Liver (tissue), 9 donors: ENCODE measurements around the gene KCNMB2. TPM values are rescaled to one million over a fixed set of nuclear protein-coding genes. Genes with fewer than 3 reads are reported as not detected.

Source experiments
- DNase-seq: peaks from one replicate; pipeline ENCODE4 v3.0.0-alpha.2; 2017; ENCODE audit warnings: low spot score
- H3K27ac ChIP-seq, 2 donors: one replicate each; pipeline ENCODE4 v1.7.0; 2013; ENCODE audit warnings: inconsistent platforms in 2 of 2, low read length in 2 of 2, control low read depth in 1 of 2, low read depth in 1 of 2, mild to moderate bottlenecking in 1 of 2
- H3K27me3 ChIP-seq, 4 donors: one replicate each; pipeline versions ENCODE4 v1.6.1 to v1.7.0; 2013; ENCODE audit warnings: low read length in 3 of 4, inconsistent platforms in 1 of 4, mild to moderate bottlenecking in 1 of 4, moderate library complexity in 1 of 4; ENCODE audit not compliant: control insufficient read depth in 4 of 4, insufficient read depth in 4 of 4
- H3K36me3 ChIP-seq, 4 donors: one replicate each; pipeline versions ENCODE4 v1.6.1 to v1.7.0; 2013; ENCODE audit warnings: low read length in 3 of 4, mild to moderate bottlenecking in 3 of 4, low read depth in 1 of 4, moderate library complexity in 1 of 4; ENCODE audit not compliant: control insufficient read depth in 4 of 4, insufficient read depth in 3 of 4
- H3K4me1 ChIP-seq, 4 donors: one replicate each; pipeline versions ENCODE4 v1.6.1 to v1.7.0; 2013; ENCODE audit warnings: low read length in 3 of 4, mild to moderate bottlenecking in 3 of 4, moderate library complexity in 1 of 4; ENCODE audit not compliant: control insufficient read depth in 4 of 4, insufficient read depth in 4 of 4
- H3K4me3 ChIP-seq, 3 donors: one replicate each; pipeline versions ENCODE4 v1.6.1 to v1.7.0; 2013; ENCODE audit warnings: low read length in 3 of 3, control low read depth in 1 of 3, low read depth in 1 of 3, mild to moderate bottlenecking in 1 of 3
- H3K9ac ChIP-seq, 2 donors: one replicate each; pipeline ENCODE4 v1.7.0; 2013; ENCODE audit warnings: low read length in 2 of 2, mild to moderate bottlenecking in 2 of 2, moderate library complexity in 2 of 2, control low read depth in 1 of 2, low read depth in 1 of 2
- H3K9me3 ChIP-seq, 4 donors: one replicate each; pipeline versions ENCODE4 v1.6.1 to v1.7.0; 2013; ENCODE audit warnings: low read length in 3 of 4; ENCODE audit not compliant: control insufficient read depth in 4 of 4
- EGR1 ChIP-seq, 2 donors: IDR thresholded peaks; 2 replicates each; pipeline ENCODE4 v1.6.1; 2016 to 2018; ENCODE audit warnings: antibody characterized with exemption in 2 of 2, low read depth in 2 of 2
- FOXA1 ChIP-seq: IDR thresholded peaks from 2 replicates; pipeline ENCODE4 v1.6.1; 2016; ENCODE audit warnings: antibody characterized with exemption
- FOXA2 ChIP-seq: IDR thresholded peaks from 2 replicates; pipeline ENCODE4 v1.6.1; 2016; ENCODE audit warnings: antibody characterized with exemption
- GABPA ChIP-seq, 2 donors: IDR thresholded peaks in 1 of 2; conservative IDR thresholded peaks in 1 of 2; 2 replicates each; pipeline ENCODE4 v1.6.1; 2016; ENCODE audit warnings: antibody characterized with exemption in 2 of 2, mild to moderate bottlenecking in 1 of 2, moderate library complexity in 1 of 2
- HNF4A ChIP-seq, 2 donors: conservative IDR thresholded peaks; 2 replicates each; pipeline ENCODE4 v1.6.1; 2016; ENCODE audit warnings: antibody characterized with exemption in 2 of 2, mild to moderate bottlenecking in 2 of 2
- HNF4G ChIP-seq: IDR thresholded peaks from 2 replicates; pipeline ENCODE4 v1.6.1; 2016; ENCODE audit warnings: antibody characterized with exemption
- JUND ChIP-seq, 2 donors: IDR thresholded peaks; 2 replicates each; pipeline ENCODE4 v1.6.1; 2016; ENCODE audit warnings: antibody characterized with exemption in 2 of 2
- NR2F2 ChIP-seq: IDR thresholded peaks from 2 replicates; pipeline ENCODE4 v1.6.1; 2016; ENCODE audit warnings: antibody characterized with exemption
- RAD21 ChIP-seq, 2 donors: IDR thresholded peaks; 2 replicates each; pipeline ENCODE4 v1.6.1; 2016; ENCODE audit warnings: antibody characterized with exemption in 2 of 2, mild to moderate bottlenecking in 2 of 2
- RXRA ChIP-seq, 2 donors: IDR thresholded peaks; 2 replicates each; pipeline ENCODE4 v1.6.1; 2017 to 2018; ENCODE audit warnings: antibody characterized with exemption in 2 of 2, mild to moderate bottlenecking in 1 of 2
- SP1 ChIP-seq: IDR thresholded peaks from 2 replicates; pipeline ENCODE4 v1.6.1; 2018; ENCODE audit warnings: antibody characterized with exemption, mild to moderate bottlenecking
- TAF1 ChIP-seq: conservative IDR thresholded peaks from 2 replicates; pipeline ENCODE4 v1.6.1; 2016; ENCODE audit warnings: antibody characterized with exemption, mild to moderate bottlenecking
- YY1 ChIP-seq: IDR thresholded peaks from 2 replicates; pipeline ENCODE4 v1.6.1; 2016; ENCODE audit warnings: antibody characterized with exemption, mild to moderate bottlenecking
- WGBS: extraction: QIAGEN DNeasy Blood & Tissue Kit; methylation state at CpG from one replicate; pipeline ENCODE4 v1.1.7; 2013; 5-methylcytosine and 5-hydroxymethylcytosine counted together
- polyA plus RNA-seq, 2 donors: library from polyadenylated mRNA; stranded (reverse) in 1 of 2; unstranded in 1 of 2; fragments of 200-250 nt in 1 of 2; fragments of >200 nt in 1 of 2; fragmentation: Nextera tagmentation in 1 of 2; extraction: Ambion mirVana in 1 of 2; gene quantifications; one replicate each; pipeline versions ENCODE4 v1.2.1 to v1.2.3, GENCODE V29; 2013 to 2015
- total RNA-seq, 2 donors: library from RNA; depleted of rRNA; stranded (reverse); fragments of >200 nt; gene quantifications; one replicate each; pipeline ENCODE4 v1.2.3, GENCODE V29; 2014
- TF ChIP-seq, protein P1 (sequence below): IDR thresholded peaks from 2 replicates; pipeline ENCODE4 v1.6.1; 2016; ENCODE audit warnings: antibody characterized with exemption
- TF ChIP-seq, protein P2 (sequence below): IDR thresholded peaks from 2 replicates; pipeline ENCODE4 v1.6.1; 2016; ENCODE audit warnings: antibody characterized with exemption
- TF ChIP-seq, protein P3 (sequence below): IDR thresholded peaks from 2 replicates; pipeline ENCODE4 v1.6.1; 2016; ENCODE audit warnings: antibody characterized with exemption
- TF ChIP-seq, protein P4 (sequence below): fragments of 150-350 bp; IDR thresholded peaks from 2 replicates; pipeline ENCODE4 v1.5.1; 2017; ENCODE audit warnings: improper control_type of control experiment, low read depth, low read length; ENCODE audit not compliant: missing input control
- TF ChIP-seq, protein P5 (sequence below): IDR thresholded peaks from 2 replicates; pipeline ENCODE4 v1.6.1; 2016; ENCODE audit warnings: antibody characterized with exemption, mild to moderate bottlenecking
- donor health status: healthy.
- donor health status: healthy.
- donor health status: healthy.
- donor health status: healthy.
- donor health status: healthy.

KCNMB2 gene
- total and polyA plus RNA-seq, 4 donors: 0.08 to 0.33 (median 0.16) TPM; not detected in 1

DNA sequence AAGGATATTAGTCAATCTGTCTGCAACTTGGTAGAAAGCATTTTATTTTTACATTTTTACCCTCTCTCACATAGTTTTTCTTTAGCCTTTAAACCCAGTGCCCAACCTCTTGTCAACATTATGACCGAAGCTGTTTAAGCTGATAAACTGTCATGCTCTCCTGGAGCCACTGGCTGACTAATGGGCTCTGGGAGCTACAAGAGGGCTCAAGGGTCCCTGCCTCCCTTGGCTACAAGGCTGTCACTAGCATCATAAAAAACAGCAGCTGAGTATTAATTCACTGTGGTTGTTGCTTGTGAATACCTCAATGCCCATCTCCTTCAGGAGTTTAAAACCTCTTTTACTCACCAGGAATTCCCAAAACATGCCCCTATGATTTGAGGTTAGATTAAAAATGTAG lies 297.5 kb downstream of the KCNMB2 start:
- no peak for DNase-seq
- H3K4me1 ChIP-seq: no peaks in the 10 kb centered on the region
- H3K9ac ChIP-seq: no peak overlapping the region
- no peak overlapping the region for H3K4me3 ChIP-seq
- H3K27me3 ChIP-seq: no peaks in the 10 kb centered on the region
- 50% methylated on average over 1 of the region's 1 CpG for WGBS
- H3K9me3 ChIP-seq: no peaks in the 10 kb centered on the region
- H3K27ac ChIP-seq: no peak overlapping the region
- TF ChIP-seq, protein P1, sequence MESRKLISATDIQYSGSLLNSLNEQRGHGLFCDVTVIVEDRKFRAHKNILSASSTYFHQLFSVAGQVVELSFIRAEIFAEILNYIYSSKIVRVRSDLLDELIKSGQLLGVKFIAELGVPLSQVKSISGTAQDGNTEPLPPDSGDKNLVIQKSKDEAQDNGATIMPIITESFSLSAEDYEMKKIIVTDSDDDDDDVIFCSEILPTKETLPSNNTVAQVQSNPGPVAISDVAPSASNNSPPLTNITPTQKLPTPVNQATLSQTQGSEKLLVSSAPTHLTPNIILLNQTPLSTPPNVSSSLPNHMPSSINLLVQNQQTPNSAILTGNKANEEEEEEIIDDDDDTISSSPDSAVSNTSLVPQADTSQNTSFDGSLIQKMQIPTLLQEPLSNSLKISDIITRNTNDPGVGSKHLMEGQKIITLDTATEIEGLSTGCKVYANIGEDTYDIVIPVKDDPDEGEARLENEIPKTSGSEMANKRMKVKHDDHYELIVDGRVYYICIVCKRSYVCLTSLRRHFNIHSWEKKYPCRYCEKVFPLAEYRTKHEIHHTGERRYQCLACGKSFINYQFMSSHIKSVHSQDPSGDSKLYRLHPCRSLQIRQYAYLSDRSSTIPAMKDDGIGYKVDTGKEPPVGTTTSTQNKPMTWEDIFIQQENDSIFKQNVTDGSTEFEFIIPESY: no peak
- no peak for TF ChIP-seq FOXA1
- no peak for TF ChIP-seq SP1
- TF ChIP-seq JUND (IDR thresholded peaks at IDR 0.05): no peak
- TF ChIP-seq, protein P2, sequence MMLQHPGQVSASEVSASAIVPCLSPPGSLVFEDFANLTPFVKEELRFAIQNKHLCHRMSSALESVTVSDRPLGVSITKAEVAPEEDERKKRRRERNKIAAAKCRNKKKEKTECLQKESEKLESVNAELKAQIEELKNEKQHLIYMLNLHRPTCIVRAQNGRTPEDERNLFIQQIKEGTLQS: no peak
- no peak for TF ChIP-seq HNF4G
- no peak for TF ChIP-seq HNF4A (conservative IDR thresholded peaks at IDR 0.05)
- TF ChIP-seq, protein P3, sequence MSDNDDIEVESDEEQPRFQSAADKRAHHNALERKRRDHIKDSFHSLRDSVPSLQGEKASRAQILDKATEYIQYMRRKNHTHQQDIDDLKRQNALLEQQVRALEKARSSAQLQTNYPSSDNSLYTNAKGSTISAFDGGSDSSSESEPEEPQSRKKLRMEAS: no peak
- TF ChIP-seq, protein P4, sequence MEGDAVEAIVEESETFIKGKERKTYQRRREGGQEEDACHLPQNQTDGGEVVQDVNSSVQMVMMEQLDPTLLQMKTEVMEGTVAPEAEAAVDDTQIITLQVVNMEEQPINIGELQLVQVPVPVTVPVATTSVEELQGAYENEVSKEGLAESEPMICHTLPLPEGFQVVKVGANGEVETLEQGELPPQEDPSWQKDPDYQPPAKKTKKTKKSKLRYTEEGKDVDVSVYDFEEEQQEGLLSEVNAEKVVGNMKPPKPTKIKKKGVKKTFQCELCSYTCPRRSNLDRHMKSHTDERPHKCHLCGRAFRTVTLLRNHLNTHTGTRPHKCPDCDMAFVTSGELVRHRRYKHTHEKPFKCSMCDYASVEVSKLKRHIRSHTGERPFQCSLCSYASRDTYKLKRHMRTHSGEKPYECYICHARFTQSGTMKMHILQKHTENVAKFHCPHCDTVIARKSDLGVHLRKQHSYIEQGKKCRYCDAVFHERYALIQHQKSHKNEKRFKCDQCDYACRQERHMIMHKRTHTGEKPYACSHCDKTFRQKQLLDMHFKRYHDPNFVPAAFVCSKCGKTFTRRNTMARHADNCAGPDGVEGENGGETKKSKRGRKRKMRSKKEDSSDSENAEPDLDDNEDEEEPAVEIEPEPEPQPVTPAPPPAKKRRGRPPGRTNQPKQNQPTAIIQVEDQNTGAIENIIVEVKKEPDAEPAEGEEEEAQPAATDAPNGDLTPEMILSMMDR: no peak
- no peak for TF ChIP-seq TAF1
- no peak for TF ChIP-seq EGR1 (IDR thresholded peaks at IDR 0.05; ENCODE audit: low read depth in 2 of 2)
- TF ChIP-seq, protein P5, sequence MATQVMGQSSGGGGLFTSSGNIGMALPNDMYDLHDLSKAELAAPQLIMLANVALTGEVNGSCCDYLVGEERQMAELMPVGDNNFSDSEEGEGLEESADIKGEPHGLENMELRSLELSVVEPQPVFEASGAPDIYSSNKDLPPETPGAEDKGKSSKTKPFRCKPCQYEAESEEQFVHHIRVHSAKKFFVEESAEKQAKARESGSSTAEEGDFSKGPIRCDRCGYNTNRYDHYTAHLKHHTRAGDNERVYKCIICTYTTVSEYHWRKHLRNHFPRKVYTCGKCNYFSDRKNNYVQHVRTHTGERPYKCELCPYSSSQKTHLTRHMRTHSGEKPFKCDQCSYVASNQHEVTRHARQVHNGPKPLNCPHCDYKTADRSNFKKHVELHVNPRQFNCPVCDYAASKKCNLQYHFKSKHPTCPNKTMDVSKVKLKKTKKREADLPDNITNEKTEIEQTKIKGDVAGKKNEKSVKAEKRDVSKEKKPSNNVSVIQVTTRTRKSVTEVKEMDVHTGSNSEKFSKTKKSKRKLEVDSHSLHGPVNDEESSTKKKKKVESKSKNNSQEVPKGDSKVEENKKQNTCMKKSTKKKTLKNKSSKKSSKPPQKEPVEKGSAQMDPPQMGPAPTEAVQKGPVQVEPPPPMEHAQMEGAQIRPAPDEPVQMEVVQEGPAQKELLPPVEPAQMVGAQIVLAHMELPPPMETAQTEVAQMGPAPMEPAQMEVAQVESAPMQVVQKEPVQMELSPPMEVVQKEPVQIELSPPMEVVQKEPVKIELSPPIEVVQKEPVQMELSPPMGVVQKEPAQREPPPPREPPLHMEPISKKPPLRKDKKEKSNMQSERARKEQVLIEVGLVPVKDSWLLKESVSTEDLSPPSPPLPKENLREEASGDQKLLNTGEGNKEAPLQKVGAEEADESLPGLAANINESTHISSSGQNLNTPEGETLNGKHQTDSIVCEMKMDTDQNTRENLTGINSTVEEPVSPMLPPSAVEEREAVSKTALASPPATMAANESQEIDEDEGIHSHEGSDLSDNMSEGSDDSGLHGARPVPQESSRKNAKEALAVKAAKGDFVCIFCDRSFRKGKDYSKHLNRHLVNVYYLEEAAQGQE: no peak
- no peak for TF ChIP-seq GABPA (IDR thresholded peaks at IDR 0.05 in 1 of 2, conservative IDR thresholded peaks at IDR 0.05 in 1 of 2)
- TF ChIP-seq FOXA2: no peak
- no peak for TF ChIP-seq NR2F2
- no peak for TF ChIP-seq RAD21 (IDR thresholded peaks at IDR 0.05)
- no peak for TF ChIP-seq RXRA (IDR thresholded peaks at IDR 0.05)
- no peak for TF ChIP-seq YY1
- H3K36me3 ChIP-seq: no peaks in the 10 kb centered on the region
